B cell (primary cell): Measurements from ENCODE around the gene MT1G. TPM values are rescaled to one million over a fixed set of nuclear protein-coding genes. Genes with fewer than 3 reads are reported as not detected.
"Not testable (repeated sequence)": the region's sequence is repeated elsewhere in the genome, so short reads cannot be mapped to it uniquely, and the experiment has no call there.

Experiments used
- ATAC-seq: fragments of 200-7000 bp; cut with Tn5 transposase; one replicate; pipeline ENCODE4 v1.10.0; 2021; ENCODE audit warnings: low read depth, mild to moderate bottlenecking, moderate number of reproducible peaks, moderate library complexity
- CTCF ChIA-PET: fragments of 350-600 bp; sonication (Branson Sonifier 250); formaldehyde crosslinking; loops from one replicate; lab custom pipeline; 2021; ENCODE audit warnings: antibody characterized with exemption, inconsistent platforms; lab: Charles Lee
- POLR2A ChIA-PET: fragments of 350-600 bp; sonication (Branson Sonifier 250); formaldehyde crosslinking; loops from one replicate; lab custom pipeline; 2021; ENCODE audit warnings: antibody characterized with exemption; lab: Charles Lee
- DNase-seq: peaks from one replicate; pipeline ENCODE4 v3.0.0; 2013
- H2AFZ ChIP-seq: 2 replicates; pipeline ENCODE4 v1.6.1; 2012; ENCODE audit warnings: mild to moderate bottlenecking, low read depth, low read length; ENCODE audit not compliant: insufficient read depth, poor library complexity, severe bottlenecking
- H3K27ac ChIP-seq, 2 donors: 1 replicate in 1 of 2; 2 replicates in 1 of 2; pipeline ENCODE4 v1.5.1; 2012 to 2013; ENCODE audit warnings: low read length in 2 of 2, mild to moderate bottlenecking in 2 of 2, moderate library complexity in 1 of 2
- H3K27me3 ChIP-seq, 4 experiments: fragments of 200-600 bp in 1 of 4; sonication (generic) in 1 of 4; replicated peaks in 1 of 4; 1 replicate in 2 of 4; 2 replicates in 2 of 4; pipeline versions ENCODE4 v1.6.1 to v1.7.0; 2013 to 2016; ENCODE audit warnings: low read length in 3 of 4, mild to moderate bottlenecking in 2 of 4, mixed read lengths in 1 of 4, moderate library complexity in 1 of 4; ENCODE audit not compliant: insufficient read depth in 4 of 4, control insufficient read depth in 3 of 4; ENCODE audit errors: control extremely low read depth in 1 of 4
- H3K36me3 ChIP-seq, 2 experiments: replicated peaks in 1 of 2; 1 replicate in 1 of 2; 2 replicates in 1 of 2; pipeline versions ENCODE4 v1.6.1 to v1.7.1; 2013; ENCODE audit warnings: low read length in 1 of 2; ENCODE audit not compliant: insufficient read depth in 2 of 2, control insufficient read depth in 1 of 2; ENCODE audit errors: control extremely low read depth in 1 of 2, extremely low read depth in 1 of 2
- H3K4me1 ChIP-seq, 2 donors: fragments of 200-600 bp in 1 of 2; sonication (generic) in 1 of 2; 1 replicate in 1 of 2; 2 replicates in 1 of 2; pipeline versions ENCODE4 v1.5.1 to v1.6.1; 2013 to 2017; ENCODE audit warnings: low read length in 2 of 2; ENCODE audit not compliant: control insufficient read depth in 2 of 2, insufficient read depth in 2 of 2
- H3K4me2 ChIP-seq: replicated peaks from 2 replicates; pipeline ENCODE3; 2012; ENCODE audit warnings: mild to moderate bottlenecking, low read depth, low read length; ENCODE audit not compliant: poor library complexity, severe bottlenecking
- H3K4me3 ChIP-seq, 5 experiments: fragments of 200-600 bp in 1 of 5; sonication (generic) in 1 of 5; 1 replicate in 3 of 5; 2 replicates in 2 of 5; pipeline versions ENCODE4 v1.5.1 to v1.7.0; 2011 to 2016; ENCODE audit warnings: low read length in 4 of 5, mild to moderate bottlenecking in 4 of 5, low read depth in 2 of 5, control low read depth in 1 of 5, moderate library complexity in 1 of 5; ENCODE audit not compliant: insufficient read depth in 1 of 5; ENCODE audit errors: control extremely low read depth in 1 of 5, extremely low read depth in 1 of 5
- H3K79me2 ChIP-seq: fragments of 200-600 bp; sonication (generic); one replicate; pipeline ENCODE4 v1.6.0; 2016; ENCODE audit warnings: low read length; ENCODE audit not compliant: control insufficient read depth, insufficient read depth
- H3K9ac ChIP-seq: fragments of 200-600 bp; sonication (generic); 2 replicates; pipeline ENCODE4 v1.6.1; 2017; ENCODE audit warnings: mild to moderate bottlenecking, low read length, moderate library complexity
- H3K9me3 ChIP-seq, 3 donors: one replicate each; pipeline versions ENCODE4 v1.6.1 to v1.7.1; 2013; ENCODE audit warnings: low read length in 2 of 3; ENCODE audit not compliant: control insufficient read depth in 2 of 3, insufficient read depth in 1 of 3; ENCODE audit errors: control extremely low read depth in 1 of 3
- H4K20me1 ChIP-seq: 2 replicates; pipeline ENCODE4 v1.6.0; 2012; ENCODE audit warnings: mild to moderate bottlenecking, low read length; ENCODE audit not compliant: insufficient read depth, control insufficient read depth, poor library complexity, severe bottlenecking
- H3K27ac Mint-ChIP-seq: one replicate; pipeline ENCODE4 v1.8.0; 2021; ENCODE audit warnings: mixed read lengths
- H3K27me3 Mint-ChIP-seq: one replicate; pipeline ENCODE4 v1.8.0; 2021; ENCODE audit warnings: mixed read lengths
- H3K4me1 Mint-ChIP-seq: one replicate; pipeline ENCODE4 v1.8.0; 2021; ENCODE audit warnings: mixed read lengths
- H3K4me3 Mint-ChIP-seq: one replicate; pipeline ENCODE4 v1.8.0; 2021; ENCODE audit warnings: mixed read lengths
- H3K9me3 Mint-ChIP-seq: one replicate; pipeline ENCODE4 v1.8.0; 2022; ENCODE audit warnings: mixed read lengths; ENCODE audit not compliant: insufficient read depth
- WGBS: methylation state at CpG from one replicate; pipeline ENCODE4 v1.1.5; 2013; ENCODE audit warnings: missing lambda C conversion rate; ENCODE audit not compliant: insufficient coverage; 5-methylcytosine and 5-hydroxymethylcytosine counted together
- intact Hi-C: fragments of 100-400 bp; cut with micrococcal nuclease; formaldehyde crosslinking; loops from one replicate; pipeline ENCODE4 v1.10.0; 2022
- polyA plus RNA-seq: library from polyadenylated mRNA; depleted of rRNA; stranded (reverse); fragments of >200 nt; gene quantifications from 2 replicates; pipeline ENCODE4 v1.2.3, GENCODE V29; 2012
- total RNA-seq, 2 donors: library from RNA; stranded (reverse); fragments of 120-200 nt in 1 of 2; gene quantifications; 1 replicate in 1 of 2; 2 replicates in 1 of 2; pipeline versions ENCODE4 v1.2.3 to v1.2.4, GENCODE V29; 2013 to 2022

The MT1G gene
- total and polyA plus RNA-seq, 2 donors (not counting 1 experiment from before 2014, with no cell fraction given), result not detected

DNA sequence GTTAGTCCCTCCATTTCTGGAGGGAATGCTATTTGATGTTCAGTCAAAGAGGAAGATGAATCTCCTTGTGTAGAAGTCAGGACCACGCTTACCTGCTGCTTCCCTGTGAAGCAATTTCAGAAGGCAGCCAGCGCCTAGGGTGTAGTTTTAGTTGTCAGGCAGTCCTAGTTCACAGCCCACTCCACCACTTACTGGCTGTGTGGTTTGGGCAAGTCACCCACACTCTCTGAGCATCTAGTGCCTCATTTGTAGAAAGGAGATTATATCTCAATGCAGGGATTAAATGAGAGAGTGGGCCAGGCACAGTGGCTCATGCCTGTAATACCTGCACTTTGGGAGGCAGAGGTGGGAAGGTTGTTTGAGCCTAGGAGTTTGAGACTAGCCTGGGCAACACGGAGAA is 4.3 kb upstream of the MT1G start:
- H3K9ac ChIP-seq, DNase-seq, H3K27ac ChIP-seq, H3K9me3 ChIP-seq, ATAC-seq, H3K79me2 ChIP-seq, H3K27ac Mint-ChIP-seq, intact Hi-C loops, H3K36me3 ChIP-seq, H4K20me1 ChIP-seq, H3K4me3 ChIP-seq, H3K4me3 Mint-ChIP-seq, H3K4me2 ChIP-seq, H2AFZ ChIP-seq, H3K9me3 Mint-ChIP-seq, POLR2A ChIA-PET: not testable (repeated sequence)
- CTCF ChIA-PET, result interaction anchor here (1.3 to 2.4 kb wide), 2 partner anchors 28 to 30 kb away, joined by 3 to 19 read pairs; no protein-coding TSS in a partner anchor
- no CpG with 5 or more reads among the region's 3 CpGs for WGBS
- Histone ChIP-seq H3K27me3 (peaks cover 0 to 70% (median 36%) of the 10 kb centered on the region in 4 experiments), H3K4me1 (peaks cover 16 to 17% of the 10 kb centered on the region in 2 donors)
- Mint-ChIP-seq H3K4me1 (peaks cover 15% of the 10 kb centered on the region), H3K27me3 (peaks cover 76% of the 10 kb centered on the region)

DNA sequence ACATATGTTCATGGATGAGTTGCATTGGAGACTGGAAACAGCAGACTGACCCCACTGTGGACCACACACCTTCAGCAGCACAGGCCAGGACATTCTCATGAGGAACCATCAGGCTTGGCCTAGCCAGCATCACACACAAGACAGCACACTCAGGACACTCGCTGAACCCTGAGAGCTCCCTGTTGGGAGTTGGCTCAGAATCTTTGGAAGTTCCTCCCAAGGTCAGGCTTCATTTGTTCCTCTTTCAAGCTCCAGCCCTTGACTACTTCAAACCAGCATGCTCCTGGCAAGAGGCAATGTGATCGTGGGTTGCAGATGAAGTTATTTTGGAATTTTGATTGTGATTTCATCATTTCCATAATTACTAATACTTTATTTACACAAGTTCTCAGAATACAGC is 3.8 kb upstream of the MT1G start:
- H3K27ac Mint-ChIP-seq, H3K4me2 ChIP-seq, H3K9ac ChIP-seq, DNase-seq, H3K27ac ChIP-seq, H3K9me3 ChIP-seq, H3K36me3 ChIP-seq, H4K20me1 ChIP-seq, H3K4me3 ChIP-seq, H3K79me2 ChIP-seq, intact Hi-C loops, H3K4me3 Mint-ChIP-seq, H2AFZ ChIP-seq, POLR2A ChIA-PET, ATAC-seq, H3K9me3 Mint-ChIP-seq: not testable (repeated sequence)
- Histone ChIP-seq H3K4me1 (peaks cover 16 to 17% of the 10 kb centered on the region in 2 donors), H3K27me3 (peaks cover 0 to 70% (median 36%) of the 10 kb centered on the region in 4 experiments)
- Mint-ChIP-seq H3K4me1 (peaks cover 15% of the 10 kb centered on the region), H3K27me3 (peaks cover 79% of the 10 kb centered on the region)
- 100% methylated on average over 1 of the region's 2 CpGs for WGBS
- CTCF ChIA-PET, result interaction anchor here (2.4 kb wide), 1 partner anchor 30 kb away, joined by 19 read pairs; no protein-coding TSS in a partner anchor
